Activated CD4-positive, alpha-beta T cell treated with anti-CD3 and anti-CD28 coated beads for 36 hours (primary cell): ENCODE data around the gene F12. TPM values are rescaled to one million over a fixed set of nuclear protein-coding genes. Genes with fewer than 3 reads are reported as not detected.
A peak's percentile ranks its signal among the peaks of the same experiment; 100 is the strongest.

Source experiments
- ATAC-seq: fragments of 200-7000 bp; cut with Tn5 transposase; one replicate; pipeline ENCODE4 v1.10.0; 2021; ENCODE audit warnings: mild to moderate bottlenecking, moderate library complexity
- CTCF ChIA-PET: fragments of 350-600 bp; sonication (Branson Sonifier 250); formaldehyde crosslinking; loops from one replicate; lab custom pipeline; 2021; ENCODE audit warnings: antibody characterized with exemption; lab: Charles Lee
- POLR2A ChIA-PET: fragments of 350-600 bp; sonication (Branson Sonifier 250); formaldehyde crosslinking; loops from one replicate; lab custom pipeline; 2021; ENCODE audit warnings: antibody characterized with exemption, inconsistent platforms; lab: Charles Lee
- DNase-seq: peaks from one replicate; pipeline ENCODE4 v3.0.0-alpha.2; 2020
- H3K27ac Mint-ChIP-seq: one replicate; pipeline ENCODE4 v1.8.0; 2021; ENCODE audit warnings: mixed read lengths
- H3K27me3 Mint-ChIP-seq: one replicate; pipeline ENCODE4 v1.8.0; 2021; ENCODE audit warnings: mixed read lengths
- H3K36me3 Mint-ChIP-seq: one replicate; pipeline ENCODE4 v1.8.0; 2021; ENCODE audit warnings: low read depth, mixed read lengths
- H3K4me1 Mint-ChIP-seq: one replicate; pipeline ENCODE4 v1.8.0; 2021; ENCODE audit warnings: mixed read lengths
- H3K4me3 Mint-ChIP-seq: one replicate; pipeline ENCODE4 v1.8.0; 2021; ENCODE audit warnings: mild to moderate bottlenecking, moderate library complexity, mixed read lengths
- H3K9me3 Mint-ChIP-seq: one replicate; pipeline ENCODE4 v1.8.0; 2021; ENCODE audit warnings: low read depth, mixed read lengths
- intact Hi-C, 2 experiments: fragments of 100-400 bp; cut with DNase I in 1 of 2; cut with micrococcal nuclease in 1 of 2; formaldehyde crosslinking; loops; one replicate each; pipeline versions ENCODE4 v1.14.2 to v1.15.1; 2022 to 2024; cut with DNase I, micrococcal nuclease
- total RNA-seq, 2 experiments: library from RNA; stranded (reverse); gene quantifications; one replicate each; pipeline ENCODE4 v1.2.3, GENCODE V29; 2021

Gene F12
- total RNA-seq, 2 experiments from 2014 or later = 3.4 to 4.9 TPM

- no peak for ATAC-seq
- H3K4me1 Mint-ChIP-seq = no peaks in the 10 kb centered on the region
- no peak overlapping the region for H3K27ac Mint-ChIP-seq
- POLR2A ChIA-PET = no interaction called here
- no peaks in the 10 kb centered on the region for H3K36me3 Mint-ChIP-seq
- CTCF ChIA-PET = interaction anchor here (0.5 kb wide), 1 partner anchor 99 kb away, joined by 3 read pairs; no protein-coding TSS in a partner anchor
- H3K27me3 Mint-ChIP-seq = peaks cover 5% of the 10 kb centered on the region
- intact Hi-C loops = no loop called here
- H3K9me3 Mint-ChIP-seq = no peaks in the 10 kb centered on the region
- DNase-seq = no peak
- no peak overlapping the region for H3K4me3 Mint-ChIP-seq
Observed at GRCh38 chr5:177396807-177397206, 12.6 kb downstream of the F12 start.

GRCh38 chr5:177396078-177396477, 13.3 kb downstream of the F12 start:
- intact Hi-C loops = no loop called here
- peaks cover under 1% of the 10 kb centered on the region for H3K27me3 Mint-ChIP-seq
- no peak overlapping the region for H3K4me3 Mint-ChIP-seq
- H3K4me1 Mint-ChIP-seq = peaks cover 5% of the 10 kb centered on the region
- H3K36me3 Mint-ChIP-seq = no peaks in the 10 kb centered on the region
- no peak for ATAC-seq
- ChIA-PET POLR2A (interaction anchor here (0.9 kb wide), 1 partner anchor 30 kb away, joined by 3 read pairs; no protein-coding TSS in a partner anchor), CTCF (interaction anchor here (0.7 to 1.1 kb wide), 2 partner anchors 8 to 200 kb away, joined by 3 read pairs; no protein-coding TSS in a partner anchor)
- no peak overlapping the region for H3K27ac Mint-ChIP-seq
- no peak for DNase-seq
- no peaks in the 10 kb centered on the region for H3K9me3 Mint-ChIP-seq

DNA sequence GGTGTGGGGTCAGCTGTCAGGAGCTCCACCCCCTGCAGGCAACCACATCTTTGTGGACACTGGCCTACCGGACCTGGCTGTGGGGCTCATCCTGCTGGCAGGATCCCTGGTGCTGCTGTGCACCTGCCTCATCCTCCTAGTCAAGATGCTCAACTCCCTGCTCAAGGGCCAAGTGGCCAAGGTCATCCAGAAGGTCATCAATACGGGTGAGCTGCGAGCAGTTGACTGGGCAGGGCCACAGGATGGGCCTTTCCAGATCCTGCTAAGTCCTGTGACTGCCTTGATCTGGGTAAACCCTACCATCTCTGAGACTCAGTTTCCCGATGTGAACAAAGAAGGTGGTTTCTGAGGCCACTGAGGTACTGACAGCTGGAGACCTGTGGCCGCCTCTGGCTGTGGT, 15.4 kb downstream of the F12 start:
- CTCF ChIA-PET = interaction anchor here (0.6 to 13.1 kb wide), 6 partner anchors 9 to 62 kb away, joined by 3 to 195 read pairs (median 6); partner anchors contain the start of genes LMAN2, PFN3 and SLC34A1
- DNase-seq = no peak
- no peak overlapping the region for H3K27ac Mint-ChIP-seq
- H3K4me3 Mint-ChIP-seq = no peak overlapping the region
- POLR2A ChIA-PET = no interaction called here
- H3K27me3 Mint-ChIP-seq = no peaks in the 10 kb centered on the region
- H3K9me3 Mint-ChIP-seq = no peaks in the 10 kb centered on the region
- no peaks in the 10 kb centered on the region for H3K36me3 Mint-ChIP-seq
- intact Hi-C loops = no loop called here
- peaks cover 25% of the 10 kb centered on the region for H3K4me1 Mint-ChIP-seq
- no peak for ATAC-seq

GRCh38 chr5:177393206-177393765, 16.1 kb downstream of the F12 start:
- no peaks in the 10 kb centered on the region for H3K9me3 Mint-ChIP-seq
- H3K36me3 Mint-ChIP-seq = no peaks in the 10 kb centered on the region
- H3K4me3 Mint-ChIP-seq = no peak overlapping the region
- CTCF ChIA-PET = interaction anchor here (0.6 to 13.1 kb wide), 9 partner anchors 9 to 105 kb away, joined by 3 to 195 read pairs (median 6); partner anchors contain the start of genes PDLIM7, PFN3 and SLC34A1
- no peak for ATAC-seq
- H3K4me1 Mint-ChIP-seq = peaks cover 32% of the 10 kb centered on the region
- H3K27me3 Mint-ChIP-seq = no peaks in the 10 kb centered on the region
- DNase-seq = no peak
- H3K27ac Mint-ChIP-seq = no peak overlapping the region
- intact Hi-C loops = no loop called here
- POLR2A ChIA-PET = interaction anchor here (1.2 kb wide), 1 partner anchor 9 kb away, joined by 5 read pairs; no protein-coding TSS in a partner anchor

GRCh38 chr5:177392765-177393164, 16.6 kb downstream of the F12 start:
- ChIA-PET CTCF (interaction anchor here (0.6 to 13.1 kb wide), 9 partner anchors 8 to 105 kb away, joined by 3 to 195 read pairs (median 6); partner anchors contain the start of genes PDLIM7, PFN3 and SLC34A1), POLR2A (interaction anchor here (1.2 kb wide), 1 partner anchor 10 kb away, joined by 5 read pairs; no protein-coding TSS in a partner anchor)
- Mint-ChIP-seq H3K9me3 (no peaks in the 10 kb centered on the region), H3K27me3 (no peaks in the 10 kb centered on the region), H3K36me3 (no peaks in the 10 kb centered on the region), H3K4me1 (peaks cover 36% of the 10 kb centered on the region), H3K4me3 (no peak overlapping the region), H3K27ac (no peak overlapping the region)
- DNase-seq = no peak
- intact Hi-C loops = no loop called here
- ATAC-seq = no peak

GRCh38 chr5:177390363-177391300, 18.7 kb downstream of the F12 start:
- H3K4me1 Mint-ChIP-seq = peaks cover 36% of the 10 kb centered on the region
- H3K27me3 Mint-ChIP-seq = no peaks in the 10 kb centered on the region
- ATAC-seq (peak; percentile 68), DNase-seq (peak; percentile 94)
- H3K9me3 Mint-ChIP-seq = no peaks in the 10 kb centered on the region
- intact Hi-C loops = loop anchor here (1.0 kb wide), 9 partner anchors 12 to 276 kb away; partner anchors contain the start of genes GRK6 (in 1 of the 2) and LMAN2 (in 1 of the 2)
- H3K36me3 Mint-ChIP-seq = no peaks in the 10 kb centered on the region
- ChIA-PET POLR2A (interaction anchor here (0.6 to 2.2 kb wide), 12 partner anchors 12 to 102 kb away, joined by 3 to 20 read pairs (median 4); partner anchors contain the start of genes GRK6 and LMAN2), CTCF (interaction anchor here (0.6 to 13.1 kb wide), 45 partner anchors 11 to 939 kb away, joined by 3 to 195 read pairs (median 7); partner anchors contain the start of genes DBN1, DDX41, GRK6 and LMAN2)
- peak overlapping the region; percentile 52 for H3K4me3 Mint-ChIP-seq
- peak overlapping the region; percentile 87 for H3K27ac Mint-ChIP-seq

DNA sequence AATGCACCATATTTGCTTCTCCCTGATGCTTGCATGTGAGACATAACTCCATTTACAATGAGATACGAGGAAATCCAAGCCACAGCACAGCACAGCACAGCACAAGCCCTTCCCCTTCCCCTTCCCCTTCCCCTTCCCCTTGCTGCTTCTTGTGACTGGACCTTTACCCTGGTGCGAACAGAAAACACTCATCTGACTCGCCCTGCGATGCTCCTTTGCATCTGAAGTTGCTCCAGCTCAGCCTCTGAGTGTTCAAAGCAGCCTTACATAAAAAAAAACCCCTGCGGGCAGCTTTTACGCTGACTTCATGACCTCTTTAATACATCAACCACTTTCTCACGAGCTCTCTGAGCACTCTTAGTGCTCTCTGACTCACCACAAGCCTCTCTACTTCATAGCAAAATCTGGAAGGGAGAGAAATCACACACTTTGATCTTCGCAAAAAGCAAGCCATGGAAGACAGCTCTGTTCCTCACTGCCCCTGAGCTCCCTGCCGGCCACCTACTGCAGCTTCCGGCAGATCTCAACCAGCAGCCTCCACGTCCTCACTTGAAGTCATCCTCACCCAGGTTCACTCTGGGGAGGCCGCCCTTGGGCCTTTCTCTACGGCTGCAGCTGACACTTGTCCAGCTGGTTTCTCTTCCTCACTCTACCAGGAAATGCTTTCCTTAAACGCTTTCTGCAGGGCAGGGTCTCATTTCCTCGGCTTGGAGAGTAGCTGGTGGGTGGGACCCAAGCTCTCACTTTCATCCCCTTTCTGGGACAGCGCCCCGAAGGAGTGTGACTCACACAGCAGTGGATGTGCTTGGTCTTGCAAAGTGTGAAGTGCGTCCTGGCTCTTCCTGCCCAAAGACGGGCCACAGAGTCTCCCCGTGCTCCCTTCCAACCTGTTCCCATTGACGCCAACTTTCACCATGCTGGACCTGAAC, 19.9 kb downstream of the F12 start:
- Mint-ChIP-seq H3K9me3 (no peaks in the 10 kb centered on the region), H3K27ac (peak overlapping the region; percentile 87), H3K4me3 (peak overlapping the region; percentile 38), H3K36me3 (no peaks in the 10 kb centered on the region), H3K27me3 (peaks cover 1% of the 10 kb centered on the region), H3K4me1 (peaks cover 42% of the 10 kb centered on the region)
- ATAC-seq = peak; percentile 77
- intact Hi-C loops = loop anchor here (1.0 to 10.0 kb wide), 13 partner anchors 10 to 275 kb away; partner anchors contain the start of genes LMAN2 (in 2 of the 2), GRK6 (in 1 of the 2) and MXD3 (in 1 of the 2)
- peak; percentile 76 for DNase-seq
- CTCF ChIA-PET = interaction anchor here (0.6 to 13.1 kb wide), 37 partner anchors 10 to 700 kb away, joined by 3 to 195 read pairs (median 7); partner anchors contain the start of genes GRK6, LMAN2, PDLIM7 and PFN3
- POLR2A ChIA-PET = interaction anchor here (0.7 to 2.2 kb wide), 12 partner anchors 9 to 226 kb away, joined by 3 to 20 read pairs (median 4); partner anchors contain the start of genes GRK6 and LMAN2

DNA sequence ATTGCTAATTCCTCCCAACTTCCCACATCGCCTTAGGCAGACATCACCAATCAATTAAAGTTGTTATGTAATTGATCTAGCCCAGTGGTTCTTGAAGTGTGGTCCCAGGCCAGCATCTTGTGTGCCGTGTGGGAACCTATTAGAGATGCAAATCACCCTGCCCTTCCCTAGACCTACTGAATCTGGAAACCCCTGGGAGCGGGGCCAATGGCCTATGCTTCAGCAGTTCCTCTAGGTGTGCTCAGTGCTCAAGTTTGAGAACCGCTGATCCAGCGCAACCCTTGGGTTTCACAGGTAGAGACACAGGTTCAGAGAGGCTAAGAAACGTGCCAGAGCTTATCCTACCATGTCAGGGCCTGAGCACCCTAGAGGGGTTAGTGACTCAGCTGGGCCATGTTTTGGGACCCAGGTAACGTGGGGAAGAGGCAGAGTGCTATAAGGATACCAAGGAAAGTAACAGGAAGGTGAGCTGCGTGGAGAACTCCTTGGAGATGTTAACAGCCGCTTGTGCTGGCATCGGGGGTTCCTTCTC, 20.8 kb downstream of the F12 start:
- no peaks in the 10 kb centered on the region for H3K9me3 Mint-ChIP-seq
- H3K27ac Mint-ChIP-seq = peak overlapping the region; percentile 5
- intact Hi-C loops = loop anchor here (1.0 to 10.0 kb wide), 4 partner anchors 9 to 74 kb away; partner anchors contain the start of genes LMAN2 (in 1 of the 2) and MXD3 (in 1 of the 2)
- peaks cover 1% of the 10 kb centered on the region for H3K27me3 Mint-ChIP-seq
- no peaks in the 10 kb centered on the region for H3K36me3 Mint-ChIP-seq
- ChIA-PET POLR2A (interaction anchor here (1.4 to 2.2 kb wide), 2 partner anchors 9 to 38 kb away, joined by 5 to 7 read pairs; partner anchors contain the start of gene GRK6), CTCF (interaction anchor here (0.6 to 13.1 kb wide), 18 partner anchors 9 to 701 kb away, joined by 3 to 195 read pairs (median 8); partner anchors contain the start of genes PDLIM7, PFN3 and RGS14)
- ATAC-seq = no peak
- DNase-seq = no peak
- no peak overlapping the region for H3K4me3 Mint-ChIP-seq
- H3K4me1 Mint-ChIP-seq = peaks cover 43% of the 10 kb centered on the region

- CTCF ChIA-PET = interaction anchor here (0.9 to 13.1 kb wide), 3 partner anchors 15 to 27 kb away, joined by 3 to 195 read pairs (median 5); partner anchors contain the start of gene PFN3
- POLR2A ChIA-PET = no interaction called here
Observed at GRCh38 chr5:177387405-177387804, 22.0 kb downstream of the F12 start.

More at GRCh38 chr5:177387405-177387804, 22.0 kb downstream of the F12 start:
- ATAC-seq (no peak), DNase-seq (no peak)
- peaks cover 1% of the 10 kb centered on the region for H3K27me3 Mint-ChIP-seq
- no peaks in the 10 kb centered on the region for H3K9me3 Mint-ChIP-seq
- no peak overlapping the region for H3K4me3 Mint-ChIP-seq
- intact Hi-C loops = loop anchor here in 1 of 2 experiments (5.0 to 10.0 kb wide), 2 partner anchors 35 to 73 kb away; partner anchors contain the start of genes LMAN2 and MXD3
- H3K4me1 Mint-ChIP-seq = peaks cover 50% of the 10 kb centered on the region
- no peaks in the 10 kb centered on the region for H3K36me3 Mint-ChIP-seq
- no peak overlapping the region for H3K27ac Mint-ChIP-seq
